AG20443 (cell line): Measurements from ENCODE around the gene MTCH2.
"Not testable (repeated sequence)": the region's sequence is repeated elsewhere in the genome, so short reads cannot be mapped to it uniquely, and the experiment has no call there.

Source experiments
- DNase-seq: peaks from one replicate; pipeline ENCODE4 v3.0.0; 2012; ENCODE audit warnings: low spot score, mixed read lengths

The MTCH2 gene

DNA sequence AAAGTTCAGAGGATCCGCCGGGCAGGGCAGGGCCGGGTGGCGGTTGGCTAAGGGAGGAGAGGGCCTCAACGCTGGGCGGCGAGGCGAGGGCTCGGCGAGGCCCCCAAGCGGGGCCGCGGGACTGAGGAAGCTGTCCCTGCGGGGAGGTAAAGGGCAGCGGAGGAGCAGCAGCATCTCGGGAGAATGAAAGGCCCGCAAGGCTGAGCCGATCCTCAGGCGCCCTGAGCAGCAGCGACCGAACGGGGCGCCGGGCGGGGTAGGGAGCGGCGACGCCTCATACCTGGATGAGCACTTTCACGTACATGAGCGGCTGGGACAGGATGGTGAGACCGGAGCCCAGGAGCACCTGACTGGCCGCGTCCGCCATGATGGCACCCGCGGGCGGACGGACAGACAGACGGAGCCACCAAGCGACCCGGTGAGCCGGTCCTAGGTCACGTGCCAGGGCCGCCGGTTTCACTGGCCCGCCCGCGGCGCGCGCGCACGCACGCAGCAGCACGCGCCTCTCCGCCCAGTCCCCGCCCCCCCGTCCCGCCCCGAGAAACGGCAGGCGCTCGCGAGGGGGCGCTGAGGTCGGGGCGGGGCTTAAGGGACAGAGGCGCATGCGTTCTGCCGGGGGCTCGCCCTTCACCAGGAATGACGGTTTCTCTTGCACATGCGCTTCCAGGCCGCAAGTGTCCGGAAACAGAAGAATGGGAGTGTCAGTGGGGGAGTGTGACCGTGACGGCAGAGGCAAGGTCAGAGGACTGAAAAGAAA lies at the start of gene MTCH2:
Gene MTCH2, minus strand, starts transcription at position 461 of the 757 bp plus-strand sequence. Its CDS starts 94 bp downstream, at position 367.
- peak; percentile 100 for DNase-seq

DNA sequence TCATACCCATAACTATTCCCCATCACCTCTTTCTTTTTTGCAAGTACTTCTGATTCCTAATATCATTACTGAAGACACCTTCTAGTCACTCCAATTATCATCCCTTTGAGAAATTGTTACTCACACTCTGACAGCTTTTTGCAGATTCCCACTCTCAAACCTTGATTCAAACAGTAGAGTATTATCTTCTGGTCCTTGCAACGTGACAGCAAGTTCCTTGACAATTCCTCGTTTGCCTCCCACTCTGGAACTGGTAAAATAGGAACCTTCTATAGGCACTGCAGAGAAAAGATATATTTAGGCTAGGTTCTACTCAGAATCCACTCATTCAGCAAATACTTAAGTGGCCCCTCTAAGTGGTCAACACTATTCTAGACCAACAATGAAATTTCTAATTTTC lies 49.6 kb upstream of the MTCH2 start:
- DNase-seq = no peak

DNA sequence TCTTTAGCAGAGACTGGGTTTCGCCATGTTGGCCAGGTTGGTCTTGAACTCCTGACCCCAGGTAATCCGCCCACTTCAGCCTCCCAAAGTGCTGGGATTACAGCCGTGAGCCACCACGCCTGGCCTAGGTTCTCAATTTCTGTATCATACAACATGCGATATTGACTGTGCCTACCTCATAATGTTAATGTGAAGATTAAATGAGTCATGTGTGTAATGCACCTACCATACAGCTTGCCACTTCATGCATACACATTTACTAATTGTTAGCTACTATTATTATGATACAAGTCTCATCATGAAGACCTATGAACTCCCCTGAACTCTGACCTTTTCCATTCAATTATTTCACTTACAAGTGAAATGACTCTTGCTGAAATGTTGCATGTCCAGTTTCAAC lies 47.1 kb upstream of the MTCH2 start:
- DNase-seq = no peak

DNA sequence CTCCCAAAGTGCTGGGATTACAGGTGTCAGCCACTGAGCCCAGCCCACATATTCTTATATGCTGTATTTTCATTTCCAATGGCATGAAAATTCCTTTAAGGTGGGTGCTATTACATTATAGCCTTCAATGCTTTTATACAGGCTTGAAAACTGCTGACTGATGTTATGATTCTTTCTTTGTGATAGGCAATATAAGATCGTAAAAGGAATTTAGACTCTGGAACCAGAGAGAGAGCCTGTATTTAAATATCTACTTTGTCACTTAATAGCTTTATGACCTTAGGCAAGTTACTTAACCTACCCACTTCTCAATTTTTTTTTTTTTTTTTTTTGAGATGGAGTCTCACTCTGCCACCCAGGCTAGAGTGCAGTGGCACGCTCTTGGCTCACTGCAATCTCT lies 46.6 kb upstream of the MTCH2 start:
- DNase-seq = no peak

DNA sequence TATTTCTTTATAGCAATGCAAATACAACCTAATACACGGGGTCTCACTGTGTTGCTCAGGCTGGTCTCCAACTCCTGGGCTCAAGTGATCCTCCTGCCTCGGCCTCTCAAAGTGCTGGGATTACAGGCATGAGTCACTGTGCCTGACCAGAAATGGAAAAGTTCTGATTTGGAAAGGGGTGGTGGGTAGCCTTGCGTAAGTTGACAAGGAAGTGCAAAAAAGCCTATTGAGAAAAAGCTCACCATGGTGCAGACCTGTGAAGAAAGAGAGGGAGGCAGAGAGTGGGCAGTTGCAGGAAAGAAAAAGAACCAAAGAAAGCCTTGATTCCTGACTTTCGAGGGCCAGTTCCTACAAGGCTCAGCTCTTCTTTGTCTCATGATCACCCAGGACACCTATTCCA lies 45.8 kb upstream of the MTCH2 start:
- no peak for DNase-seq

DNA sequence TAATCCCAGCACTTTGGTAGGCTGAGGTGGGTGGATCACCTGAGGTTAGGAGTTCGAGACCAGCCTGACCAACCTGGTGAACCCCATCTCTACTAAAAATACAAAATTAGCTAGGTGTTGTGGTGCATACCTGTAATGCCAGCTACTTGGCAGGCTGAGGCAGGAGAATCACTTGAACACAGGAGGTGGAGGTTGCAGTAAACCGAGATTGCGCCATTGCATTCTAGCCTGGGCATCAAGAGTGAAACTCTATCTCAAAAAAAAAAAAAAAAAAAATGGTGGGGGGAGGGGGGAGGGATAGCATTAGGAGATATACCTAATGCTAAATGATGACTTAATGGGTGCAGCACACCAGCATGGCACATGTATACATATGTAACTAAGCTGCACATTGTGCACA lies 44.3 kb upstream of the MTCH2 start:
- DNase-seq = not testable (repeated sequence)

DNA sequence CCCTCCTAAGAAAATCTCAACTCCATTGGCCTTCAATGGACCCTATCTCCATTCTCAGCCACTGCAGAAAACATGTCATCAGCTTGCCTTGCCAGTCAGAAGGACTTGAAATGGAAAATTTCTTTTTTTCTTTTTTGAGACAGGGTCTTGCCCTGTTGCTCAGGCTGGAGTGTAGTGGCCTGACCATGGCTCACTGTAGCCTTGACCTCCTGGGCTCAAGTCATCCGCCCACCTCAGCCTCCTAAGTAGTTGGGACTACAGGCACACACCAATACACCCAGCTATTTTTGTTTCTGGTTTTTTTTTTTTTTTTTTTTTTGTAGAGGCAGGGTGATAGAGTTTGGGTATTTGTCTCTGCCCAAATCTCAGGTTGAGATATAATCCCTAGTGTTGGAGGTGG lies 43.8 kb upstream of the MTCH2 start:
- DNase-seq = no peak

DNA sequence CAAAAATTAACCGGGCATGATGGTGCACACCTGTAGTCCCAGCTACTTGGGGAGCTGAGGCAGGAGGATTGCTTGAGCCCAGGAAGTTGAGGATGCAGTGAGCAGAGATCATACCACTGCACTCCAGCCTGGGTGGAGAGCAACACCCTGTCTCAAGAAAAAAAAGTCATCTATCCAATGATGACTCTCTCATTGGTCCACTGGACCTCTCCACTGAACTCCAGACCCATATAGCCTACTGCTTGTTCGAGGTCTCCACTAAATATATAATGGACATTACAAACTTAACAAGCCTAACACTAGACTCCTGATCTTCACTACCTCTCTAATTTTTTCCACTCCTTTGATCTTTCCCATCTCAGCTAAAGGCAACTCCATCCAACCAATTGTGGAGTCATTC lies 33.5 kb upstream of the MTCH2 start:
- DNase-seq = no peak

DNA sequence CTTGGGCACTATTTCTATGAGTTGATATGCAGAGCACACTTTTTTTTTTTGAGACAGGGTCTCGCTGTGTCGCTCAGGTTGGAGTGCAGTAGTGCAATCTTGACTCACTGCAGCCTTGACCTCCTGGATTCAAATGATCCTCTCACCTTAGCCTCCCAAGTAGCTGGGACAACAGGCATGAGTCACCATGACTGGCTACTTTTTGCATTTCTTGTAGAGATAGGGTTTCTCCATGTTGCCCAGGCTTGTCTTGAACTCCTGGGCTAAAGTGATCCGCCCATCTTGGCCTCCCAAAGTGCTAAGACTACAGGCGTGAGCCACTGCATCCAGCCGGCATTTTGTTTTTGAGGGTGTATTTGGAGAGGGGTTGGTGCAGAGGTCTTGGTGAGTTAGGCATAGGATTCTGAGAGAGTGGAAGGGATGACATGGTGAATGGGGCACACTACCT lies 29.9 kb upstream of the MTCH2 start:
- no peak for DNase-seq

DNA sequence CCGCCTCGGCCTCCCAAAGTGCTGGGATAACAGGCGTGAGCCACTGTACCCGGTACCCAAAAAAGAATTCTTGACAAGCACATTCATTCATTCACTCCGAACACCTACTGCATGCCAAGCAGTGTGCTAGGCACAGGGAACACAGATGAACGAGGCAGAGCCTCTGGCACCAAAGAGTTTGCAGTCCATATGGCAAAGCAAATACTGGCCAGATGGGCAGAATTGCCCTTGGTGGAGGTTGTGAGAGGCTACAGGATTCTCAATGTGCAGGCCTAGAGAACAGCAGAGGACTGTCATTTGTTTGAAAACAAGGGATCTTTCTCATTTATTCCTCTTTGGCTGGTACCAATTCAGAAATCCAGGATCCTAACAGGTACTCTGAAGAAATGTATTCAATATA lies 27.5 kb upstream of the MTCH2 start:
- DNase-seq = no peak

DNA sequence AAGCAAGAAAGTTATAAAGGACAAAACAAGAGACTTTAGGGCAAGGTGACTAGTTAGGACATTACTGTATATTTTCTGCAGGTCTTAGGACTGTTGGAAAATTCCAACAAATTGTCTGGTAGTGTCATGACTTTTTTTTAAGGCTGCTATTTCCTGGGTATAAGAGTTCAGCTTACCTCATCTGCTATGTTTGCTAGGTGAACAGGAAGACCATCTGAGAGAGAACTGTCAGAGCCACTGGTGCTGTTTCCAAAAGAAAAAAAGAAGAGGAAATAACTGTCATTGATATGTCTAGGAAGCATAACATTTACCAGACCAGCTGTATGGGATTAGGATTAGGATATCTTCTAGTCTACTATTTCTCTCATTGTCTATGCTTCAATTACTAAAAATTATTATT lies 26.3 kb upstream of the MTCH2 start:
- DNase-seq = no peak

DNA sequence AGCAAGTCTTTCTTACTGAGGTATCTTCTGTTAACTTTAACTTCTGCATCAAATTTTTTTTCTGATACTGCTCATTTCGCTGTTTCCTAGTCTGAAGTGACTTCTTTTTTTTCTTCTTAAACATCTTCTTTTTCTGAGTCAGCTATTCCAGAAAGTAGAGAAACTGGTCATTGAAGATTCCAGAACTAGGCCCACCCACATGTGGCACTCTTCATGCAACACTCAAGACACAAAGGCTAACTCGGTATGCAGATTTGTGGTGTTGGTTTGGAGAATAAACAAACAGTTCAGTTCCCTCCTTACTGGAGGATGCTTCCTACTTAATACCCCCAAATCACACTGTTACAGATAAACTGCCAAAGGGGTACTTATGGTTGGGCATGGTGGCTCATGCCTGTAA lies 25.2 kb upstream of the MTCH2 start:
- DNase-seq = no peak

DNA sequence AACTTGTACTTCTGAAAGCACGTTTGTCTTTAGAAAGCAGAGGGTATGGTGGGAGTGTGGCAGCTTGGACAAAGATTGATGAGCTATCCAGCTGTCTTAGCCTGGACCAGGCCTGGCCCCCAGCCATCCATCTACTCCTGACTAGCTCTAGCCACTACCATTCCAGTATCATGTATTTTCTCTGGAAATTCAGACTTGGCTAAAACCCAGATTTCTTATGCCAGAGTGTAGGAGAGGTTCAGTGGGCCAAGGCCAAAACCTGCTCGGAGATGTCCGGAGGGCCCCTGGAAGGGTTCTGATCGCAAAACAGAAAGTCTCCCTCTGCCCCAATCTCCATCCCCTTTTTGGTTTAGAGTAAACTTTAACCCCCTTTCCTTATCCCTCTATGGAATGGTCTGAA lies 24.8 kb upstream of the MTCH2 start:
- no peak for DNase-seq

DNA sequence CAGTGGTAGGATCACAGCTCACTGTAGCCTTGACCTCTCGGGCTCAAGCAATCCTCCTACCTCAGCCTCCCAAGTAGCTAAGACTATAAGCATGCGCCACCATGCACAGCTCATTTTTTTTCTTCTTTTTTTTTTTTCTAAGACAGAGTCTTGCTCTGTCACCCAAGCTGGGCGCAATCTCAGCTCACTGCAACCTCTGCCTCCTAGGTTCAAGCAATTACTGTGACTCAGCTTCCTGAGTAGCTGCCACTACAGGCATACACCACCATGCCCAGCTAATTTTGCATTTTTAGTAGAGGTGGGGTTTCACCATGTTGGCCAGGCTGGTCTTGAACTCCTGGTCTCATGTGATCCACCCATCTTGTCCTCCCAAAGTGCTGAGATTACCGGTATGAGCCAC lies 22.6 kb upstream of the MTCH2 start:
- not testable (repeated sequence) for DNase-seq

DNA sequence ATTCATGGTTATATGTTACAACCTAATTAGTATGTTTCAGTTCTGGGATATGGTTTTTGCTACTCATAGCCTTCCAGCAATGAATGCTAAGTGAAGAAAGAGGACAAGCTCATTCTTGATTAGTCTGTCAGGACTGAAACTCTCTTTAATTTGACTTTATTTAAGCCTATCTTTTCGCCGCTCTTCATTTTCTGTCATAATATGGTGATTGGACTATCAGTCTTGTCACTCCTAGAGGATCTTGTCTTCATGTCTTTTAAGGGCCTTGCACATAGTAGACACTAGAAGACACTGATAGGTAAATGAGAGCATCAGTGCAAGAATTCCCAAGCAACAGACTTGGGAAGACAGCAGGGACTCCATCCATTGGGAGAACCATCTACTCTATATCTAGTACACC lies 18.9 kb upstream of the MTCH2 start:
- no peak for DNase-seq

DNA sequence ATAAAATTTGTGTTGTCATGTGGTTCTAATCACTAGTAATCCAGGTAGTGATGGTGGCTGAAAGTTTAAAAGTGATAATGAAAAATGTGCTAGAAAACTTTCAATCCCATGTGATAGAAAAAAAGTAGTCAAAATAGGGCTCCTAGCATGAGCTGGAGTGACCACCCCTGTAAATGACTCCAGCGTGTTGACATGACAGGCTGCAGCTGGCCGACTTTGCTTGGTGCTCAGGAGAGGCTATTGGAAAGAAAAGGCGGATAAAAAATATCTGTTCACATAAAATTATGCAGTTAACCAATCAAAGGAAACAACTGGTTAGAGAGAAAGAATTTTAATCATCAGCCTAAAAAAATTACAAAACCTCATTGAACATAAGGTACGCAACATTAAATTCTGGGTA lies 16.9 kb upstream of the MTCH2 start:
- no peak for DNase-seq

DNA sequence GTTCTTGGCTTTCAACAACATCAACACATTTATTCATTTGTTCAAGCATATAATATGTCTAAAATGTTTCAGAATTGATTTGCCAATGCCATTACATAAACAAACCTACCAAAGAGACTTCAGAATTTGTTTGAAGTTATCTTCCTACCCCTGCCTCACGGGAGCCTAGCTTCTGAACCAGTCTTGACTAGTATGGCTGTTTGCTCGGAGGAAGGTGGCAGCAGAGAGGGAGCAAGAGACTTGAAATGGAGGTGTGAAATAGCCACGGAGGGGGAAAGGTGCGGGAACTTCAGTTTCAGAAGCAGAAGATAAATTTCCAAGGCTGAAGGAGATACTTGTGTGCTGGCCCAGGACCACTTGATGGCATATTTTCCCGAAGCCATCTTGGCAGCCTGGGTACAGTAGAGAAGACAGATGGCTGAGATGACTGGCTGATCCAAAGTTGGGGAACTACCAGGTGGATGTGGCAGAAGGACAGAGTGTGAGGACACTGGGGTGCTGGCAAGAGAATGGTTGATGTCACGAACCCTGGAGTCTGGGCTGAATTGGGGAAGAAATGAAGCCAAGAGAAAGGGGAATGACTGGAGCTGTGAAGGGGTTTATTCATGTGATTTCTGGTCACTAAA lies 14.0 kb upstream of the MTCH2 start:
- no peak for DNase-seq

DNA sequence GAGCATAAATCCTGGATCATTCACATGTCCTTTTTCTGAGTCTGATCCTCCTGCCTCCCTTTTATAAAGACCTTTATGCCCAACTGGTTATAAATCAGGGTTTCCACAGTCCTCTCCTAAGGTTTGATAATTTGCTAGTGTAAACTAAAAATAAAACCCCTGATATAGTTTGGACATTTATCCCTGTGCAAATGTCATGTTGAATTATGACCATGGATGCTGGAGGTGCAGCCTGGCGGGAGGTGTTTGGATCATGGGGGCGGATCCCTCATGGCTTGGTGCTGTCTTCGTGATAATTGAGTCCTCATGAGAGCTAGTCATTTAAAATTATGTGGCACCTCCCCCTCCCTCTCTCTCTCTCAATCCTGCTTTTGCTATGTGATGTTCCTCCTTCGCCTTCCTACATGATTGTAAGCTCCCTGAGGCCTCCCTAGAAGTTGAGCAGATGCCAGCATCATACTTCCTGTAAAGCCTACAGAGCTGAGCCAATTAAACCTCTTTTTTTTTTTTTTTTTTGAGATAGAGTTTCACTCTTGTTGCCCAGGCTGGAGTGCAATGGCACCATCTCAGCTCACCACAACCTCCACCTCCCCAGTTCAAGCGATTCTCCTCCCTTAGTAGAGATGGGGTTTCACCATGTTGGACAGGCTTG lies 9.6 kb upstream of the MTCH2 start:
- no peak for DNase-seq

DNA sequence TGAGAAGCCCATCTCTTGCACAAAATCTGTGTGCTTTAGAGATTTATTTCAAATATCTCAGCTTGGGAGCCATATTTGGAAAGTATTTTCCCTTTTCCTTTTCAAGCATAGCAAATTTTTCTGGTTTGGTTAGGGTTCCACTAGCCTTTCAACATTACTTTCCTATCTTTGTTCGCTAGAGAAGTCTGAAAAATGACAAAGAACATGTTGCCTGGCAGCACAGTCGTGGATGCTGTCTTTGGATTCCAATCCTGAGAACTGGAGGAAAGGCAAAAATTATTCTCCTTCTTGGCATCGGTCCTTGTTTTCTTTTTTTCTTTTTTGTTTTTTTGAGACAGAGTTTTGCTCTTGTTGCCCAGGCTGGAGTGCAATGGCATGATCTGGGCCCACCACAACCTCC lies 6.9 kb upstream of the MTCH2 start:
- DNase-seq = no peak

DNA sequence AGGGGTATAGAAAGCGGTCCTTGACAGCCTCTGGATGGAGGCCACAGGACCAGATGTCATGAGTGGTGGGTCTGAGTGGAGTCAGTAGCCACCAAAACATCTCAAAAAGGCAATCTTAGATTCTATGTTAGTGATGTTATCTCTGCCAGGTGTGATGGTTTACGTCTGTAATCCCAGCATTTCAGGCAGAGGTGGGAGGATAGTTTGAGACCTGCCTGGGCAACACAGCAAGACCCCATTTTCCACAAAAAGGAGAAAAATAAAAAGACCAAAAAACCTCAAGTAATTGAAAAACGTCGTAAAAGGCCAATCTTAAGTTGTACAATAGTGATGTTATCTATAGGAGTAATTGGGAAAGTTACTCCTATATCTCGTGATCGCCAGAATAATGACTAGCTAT lies 3.7 kb upstream of the MTCH2 start:
- DNase-seq = no peak

DNA sequence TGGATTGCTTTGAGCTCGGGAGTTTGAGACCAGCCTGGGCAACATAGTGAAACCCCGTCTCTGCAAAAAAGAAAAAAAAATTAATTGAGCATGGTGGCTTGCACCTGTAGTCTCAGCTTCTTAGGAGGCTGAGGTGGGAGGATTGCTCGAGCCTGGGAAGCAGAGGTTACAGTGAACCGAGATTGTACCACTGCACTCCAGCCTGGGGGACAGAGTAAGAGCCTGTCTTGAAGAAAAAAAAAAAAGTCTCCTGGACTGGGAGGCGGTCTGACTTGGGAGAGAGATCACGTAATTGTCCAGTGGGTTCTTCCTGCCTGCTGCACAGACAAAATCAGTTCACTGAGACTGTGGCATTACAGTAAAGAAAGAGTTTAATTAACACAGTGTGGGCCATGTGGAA lies 3.1 kb upstream of the MTCH2 start:
- no peak for DNase-seq

DNA sequence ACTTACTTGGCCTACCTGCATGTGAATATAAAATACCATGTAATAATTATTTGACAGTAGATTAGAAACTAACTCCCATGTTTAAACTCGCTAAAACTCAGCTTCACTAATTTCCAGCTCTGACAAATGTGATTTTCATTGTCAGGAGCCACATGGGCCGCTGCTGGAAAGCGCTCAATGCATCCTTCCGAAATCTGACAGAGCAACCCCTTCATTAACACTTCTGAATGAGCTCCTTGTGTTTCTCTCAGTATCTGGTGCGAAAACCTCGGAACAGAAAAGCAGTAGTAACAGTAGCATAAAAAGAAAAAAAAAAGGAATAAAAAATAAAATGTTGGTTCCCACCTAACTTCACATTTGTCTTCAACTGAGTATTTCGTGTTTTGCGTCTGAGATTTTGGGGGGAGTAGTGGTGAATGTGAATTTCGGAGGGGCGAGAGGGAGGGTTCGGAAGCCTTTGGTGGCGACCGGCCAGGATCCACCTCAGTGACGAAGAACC lies 710 bp downstream of the MTCH2 start:
- DNase-seq = no peak

DNA sequence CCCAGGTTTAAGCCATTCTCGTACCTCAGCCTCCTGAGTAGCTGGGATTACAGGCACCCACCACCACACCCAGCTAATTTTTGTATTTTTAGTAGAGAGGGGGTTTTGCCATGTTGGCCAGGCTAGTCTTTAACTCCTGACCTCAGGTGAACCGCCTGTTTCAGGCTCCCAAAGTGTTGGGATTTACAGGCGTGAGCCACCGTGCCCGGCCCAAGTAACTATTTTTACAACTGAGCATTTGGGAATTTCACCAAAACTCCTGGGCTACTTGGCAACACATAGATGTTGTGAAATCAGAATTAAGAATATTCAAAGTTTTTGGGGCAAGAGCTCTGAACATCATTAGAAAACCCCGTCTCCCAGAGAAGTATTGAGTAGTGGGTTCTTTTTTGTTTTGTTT lies 1.9 kb downstream of the MTCH2 start:
- peak; percentile 27 for DNase-seq
